KMS-11 (cell line): ENCODE measurements around the gene CAPN7.

Source experiments
- H2AFZ ChIP-seq: fragments of 200-600 bp; sonication (generic); 2 replicates; pipeline ENCODE4 v1.6.1; 2016; ENCODE audit warnings: antibody characterized with exemption, mixed run types, low read depth
- H3K27ac ChIP-seq: fragments of 200-600 bp; sonication (generic); 2 replicates; pipeline ENCODE4 v1.6.1; 2016; ENCODE audit warnings: mild to moderate bottlenecking, mixed run types
- H3K27me3 ChIP-seq: fragments of 200-600 bp; sonication (generic); 2 replicates; pipeline ENCODE4 v1.6.1; 2017; ENCODE audit warnings: mild to moderate bottlenecking, low read depth, mixed run types, moderate library complexity; ENCODE audit not compliant: insufficient read depth
- H3K36me3 ChIP-seq: fragments of 200-600 bp; sonication (generic); 2 replicates; pipeline ENCODE4 v1.6.1; 2017; ENCODE audit warnings: mild to moderate bottlenecking, mixed run types; ENCODE audit not compliant: insufficient read depth
- H3K4me1 ChIP-seq: fragments of 200-600 bp; sonication (generic); 2 replicates; pipeline ENCODE4 v1.6.1; 2016; ENCODE audit warnings: mild to moderate bottlenecking, low read depth, mixed run types; ENCODE audit not compliant: poor library complexity, severe bottlenecking
- H3K4me2 ChIP-seq: fragments of 200-600 bp; sonication (generic); 2 replicates; pipeline ENCODE4 v1.7.0; 2016; ENCODE audit warnings: mild to moderate bottlenecking, mixed run types
- H3K4me3 ChIP-seq: fragments of 200-600 bp; sonication (generic); IDR thresholded peaks from 2 replicates; pipeline ENCODE4 v1.6.1; 2017; ENCODE audit warnings: low read depth, low read length, mixed read lengths; ENCODE audit not compliant: insufficient read depth
- H3K79me2 ChIP-seq: fragments of 200-600 bp; sonication (generic); 2 replicates; pipeline ENCODE4 v1.6.1; 2016; ENCODE audit warnings: low read depth, mixed run types; ENCODE audit not compliant: insufficient read depth
- H3K9ac ChIP-seq: fragments of 200-600 bp; sonication (generic); 2 replicates; pipeline ENCODE4 v1.6.1; 2016; ENCODE audit warnings: mild to moderate bottlenecking, mixed run types
- H4K20me1 ChIP-seq: fragments of 200-600 bp; sonication (generic); 2 replicates; pipeline ENCODE4 v1.6.1; 2016; ENCODE audit warnings: mild to moderate bottlenecking, mixed run types; ENCODE audit not compliant: insufficient read depth
- TF ChIP-seq, protein P1 (sequence below): fragments of 200-600 bp; sonication (generic); conservative IDR thresholded peaks from 2 replicates; pipeline ENCODE4 v1.6.1; 2017; ENCODE audit warnings: low read depth, mild to moderate bottlenecking, antibody characterized with exemption, low read length, moderate library complexity, mixed read lengths

CAPN7 gene

DNA sequence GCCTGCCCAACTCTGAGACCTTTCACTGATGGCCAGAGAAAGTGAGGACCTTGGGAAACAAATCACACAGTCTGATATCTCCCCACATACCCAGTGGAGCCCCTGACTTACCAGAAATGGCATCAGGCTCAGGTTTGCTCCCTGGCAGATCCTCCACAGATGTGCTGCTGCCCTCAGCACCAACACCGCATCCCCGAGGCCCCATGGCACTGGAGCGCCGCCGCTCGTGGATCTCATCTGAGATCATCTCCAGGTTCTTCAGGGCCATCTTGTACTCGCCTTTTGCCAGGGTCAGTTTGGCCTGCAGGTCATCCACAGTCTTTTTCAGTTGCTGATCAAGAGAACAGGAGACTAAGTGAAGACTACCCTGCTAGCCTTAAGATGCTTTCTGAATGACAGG is 52.7 kb downstream of the CAPN7 start:
- H3K27me3 ChIP-seq = no peaks in the 10 kb centered on the region
- H2AFZ ChIP-seq = no peak overlapping the region
- TF ChIP-seq, protein P1, sequence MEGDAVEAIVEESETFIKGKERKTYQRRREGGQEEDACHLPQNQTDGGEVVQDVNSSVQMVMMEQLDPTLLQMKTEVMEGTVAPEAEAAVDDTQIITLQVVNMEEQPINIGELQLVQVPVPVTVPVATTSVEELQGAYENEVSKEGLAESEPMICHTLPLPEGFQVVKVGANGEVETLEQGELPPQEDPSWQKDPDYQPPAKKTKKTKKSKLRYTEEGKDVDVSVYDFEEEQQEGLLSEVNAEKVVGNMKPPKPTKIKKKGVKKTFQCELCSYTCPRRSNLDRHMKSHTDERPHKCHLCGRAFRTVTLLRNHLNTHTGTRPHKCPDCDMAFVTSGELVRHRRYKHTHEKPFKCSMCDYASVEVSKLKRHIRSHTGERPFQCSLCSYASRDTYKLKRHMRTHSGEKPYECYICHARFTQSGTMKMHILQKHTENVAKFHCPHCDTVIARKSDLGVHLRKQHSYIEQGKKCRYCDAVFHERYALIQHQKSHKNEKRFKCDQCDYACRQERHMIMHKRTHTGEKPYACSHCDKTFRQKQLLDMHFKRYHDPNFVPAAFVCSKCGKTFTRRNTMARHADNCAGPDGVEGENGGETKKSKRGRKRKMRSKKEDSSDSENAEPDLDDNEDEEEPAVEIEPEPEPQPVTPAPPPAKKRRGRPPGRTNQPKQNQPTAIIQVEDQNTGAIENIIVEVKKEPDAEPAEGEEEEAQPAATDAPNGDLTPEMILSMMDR = no peak
- H4K20me1 ChIP-seq = no peaks in the 10 kb centered on the region
- H3K4me2 ChIP-seq = no peak overlapping the region
- H3K36me3 ChIP-seq = no peaks in the 10 kb centered on the region
- H3K9ac ChIP-seq = no peak overlapping the region
- H3K27ac ChIP-seq = no peak overlapping the region
- H3K79me2 ChIP-seq = no peaks in the 10 kb centered on the region
- H3K4me3 ChIP-seq = no peak overlapping the region
- no peaks in the 10 kb centered on the region for H3K4me1 ChIP-seq

DNA sequence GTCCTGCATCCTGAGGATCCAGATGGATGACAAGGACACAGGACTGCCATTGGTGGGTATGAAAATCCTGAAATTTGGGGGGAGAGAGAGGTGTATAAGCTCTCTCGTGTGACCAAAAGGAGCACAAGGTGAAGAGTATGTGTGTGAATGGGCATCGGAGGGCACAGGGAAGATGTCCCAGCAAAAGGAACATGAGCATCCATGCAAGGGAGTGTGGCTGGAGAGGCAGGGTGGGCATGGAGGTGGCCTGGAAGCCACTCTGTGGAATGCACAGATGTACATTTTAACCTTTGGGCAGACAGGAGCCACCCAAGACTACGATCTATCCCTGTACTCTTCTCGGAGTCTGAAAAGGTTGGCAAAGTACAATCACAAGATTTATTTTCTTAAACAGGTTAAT is 54.5 kb downstream of the CAPN7 start:
- Histone ChIP-seq H3K4me3 (no peak overlapping the region), H3K36me3 (no peaks in the 10 kb centered on the region)

DNA sequence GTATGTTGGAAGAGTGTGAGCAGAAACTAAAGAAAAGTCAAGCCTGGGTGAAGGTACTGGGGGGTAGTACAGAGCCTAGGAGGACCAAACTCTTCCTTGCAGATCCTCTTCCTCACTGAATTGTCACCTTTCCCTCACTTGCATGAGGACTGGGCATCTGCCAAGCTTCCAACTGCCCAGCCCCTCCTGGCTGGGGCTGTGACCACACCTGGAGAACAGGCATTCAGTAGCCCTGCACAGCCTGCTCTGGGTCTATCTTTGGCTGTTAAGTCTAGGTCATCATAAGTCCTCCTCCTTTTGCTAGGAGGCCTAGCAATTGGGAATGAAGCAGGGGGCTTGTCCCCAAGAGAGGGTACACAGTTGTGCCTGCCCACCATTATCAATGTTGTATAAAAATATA is 55.2 kb downstream of the CAPN7 start:
- Histone ChIP-seq H3K4me3 (no peak overlapping the region), H3K36me3 (no peaks in the 10 kb centered on the region), H3K27ac (no peak overlapping the region), H2AFZ (no peak overlapping the region), H3K79me2 (no peaks in the 10 kb centered on the region), H3K4me2 (no peak overlapping the region), H3K27me3 (no peaks in the 10 kb centered on the region), H4K20me1 (no peaks in the 10 kb centered on the region), H3K4me1 (no peaks in the 10 kb centered on the region), H3K9ac (no peak overlapping the region)
- TF ChIP-seq, protein P1 = no peak

More for the DNA sequence above, 54.5 kb downstream of the CAPN7 start:
- no peak overlapping the region for H3K9ac ChIP-seq
- TF ChIP-seq, protein P1 = no peak
- H3K27me3 ChIP-seq = no peaks in the 10 kb centered on the region
- no peaks in the 10 kb centered on the region for H3K4me1 ChIP-seq
- no peak overlapping the region for H2AFZ ChIP-seq
- no peaks in the 10 kb centered on the region for H3K79me2 ChIP-seq
- H3K27ac ChIP-seq = no peak overlapping the region
- no peak overlapping the region for H3K4me2 ChIP-seq
- no peaks in the 10 kb centered on the region for H4K20me1 ChIP-seq

DNA sequence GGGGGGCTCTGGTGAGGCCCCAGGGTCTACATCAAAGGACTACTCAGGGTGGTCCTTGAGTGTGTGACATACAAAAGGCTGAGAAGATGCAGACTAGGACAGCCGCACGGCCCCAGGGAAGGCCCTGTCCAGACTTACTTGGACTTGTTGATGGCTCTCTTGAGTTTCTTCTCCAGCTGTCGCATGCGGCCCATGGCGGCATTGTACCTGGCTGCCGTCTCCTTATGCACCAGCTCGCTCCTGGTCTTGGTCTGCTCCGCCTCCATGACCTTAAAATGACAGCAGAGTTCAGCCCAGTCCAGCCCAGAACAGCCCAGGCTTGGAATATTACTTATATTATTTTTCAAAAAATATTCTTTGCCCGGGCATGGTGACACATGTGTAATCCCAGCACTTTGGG is 56.0 kb downstream of the CAPN7 start:
- TF ChIP-seq, protein P1 = no peak
- H2AFZ ChIP-seq = no peak overlapping the region
- no peak overlapping the region for H3K4me2 ChIP-seq
- no peak overlapping the region for H3K4me3 ChIP-seq
- H3K4me1 ChIP-seq = no peaks in the 10 kb centered on the region
- no peaks in the 10 kb centered on the region for H3K36me3 ChIP-seq
- no peak overlapping the region for H3K27ac ChIP-seq
- H3K79me2 ChIP-seq = no peaks in the 10 kb centered on the region
- no peaks in the 10 kb centered on the region for H3K27me3 ChIP-seq
- H3K9ac ChIP-seq = no peak overlapping the region
- H4K20me1 ChIP-seq = no peaks in the 10 kb centered on the region
